Smooth muscle cell (in vitro differentiated cells): ENCODE data around the gene KAZN. TPM values are rescaled to one million over a fixed set of nuclear protein-coding genes. Genes with fewer than 3 reads are reported as not detected.
A peak's percentile ranks its signal among the peaks of the same experiment; 100 is the strongest.

Experiments
- DNase-seq: peaks from one replicate; lab custom pipeline; 2025; ENCODE audit not compliant: unreplicated experiment; lab: John Stamatoyannopoulos, UW
- H2AFZ ChIP-seq: fragments of 200-600 bp; sonication (generic); 2 replicates; pipeline ENCODE4 v1.6.0; 2016; ENCODE audit warnings: antibody characterized with exemption, low read depth, mild to moderate bottlenecking
- H3F3A ChIP-seq: fragments of 200-600 bp; sonication (generic); 2 replicates; pipeline ENCODE4 v1.6.0; 2017; ENCODE audit warnings: antibody characterized with exemption, low read depth
- H3K27ac ChIP-seq: fragments of 200-600 bp; sonication (generic); 2 replicates; pipeline ENCODE4 v1.5.1; 2016; ENCODE audit warnings: low read depth, mild to moderate bottlenecking
- H3K27me3 ChIP-seq: fragments of 200-600 bp; sonication (generic); 2 replicates; pipeline ENCODE4 v1.6.1; 2016; ENCODE audit warnings: low read depth, mild to moderate bottlenecking
- H3K36me3 ChIP-seq: fragments of 200-600 bp; sonication (generic); 2 replicates; pipeline ENCODE4 v1.5.1; 2016; ENCODE audit warnings: low read depth
- H3K4me1 ChIP-seq: fragments of 200-600 bp; sonication (generic); 2 replicates; pipeline ENCODE4 v1.5.1; 2016; ENCODE audit warnings: low read depth
- H3K4me2 ChIP-seq: fragments of 200-600 bp; sonication (generic); 2 replicates; pipeline ENCODE4 v1.6.0; 2016; ENCODE audit warnings: mild to moderate bottlenecking
- H3K4me3 ChIP-seq: fragments of 200-600 bp; sonication (generic); 2 replicates; pipeline ENCODE4 v1.5.1; 2016; ENCODE audit warnings: mild to moderate bottlenecking
- H3K79me2 ChIP-seq: fragments of 200-600 bp; sonication (generic); 2 replicates; pipeline ENCODE4 v1.6.0; 2016; ENCODE audit warnings: low read depth, mild to moderate bottlenecking
- H3K9ac ChIP-seq: fragments of 200-600 bp; sonication (generic); 2 replicates; pipeline ENCODE4 v1.6.0; 2016; ENCODE audit warnings: low read depth
- H3K9me3 ChIP-seq: fragments of 200-600 bp; sonication (generic); replicated peaks from 2 replicates; pipeline ENCODE4 v1.5.1; 2016; ENCODE audit warnings: low read depth
- H4K20me1 ChIP-seq: fragments of 200-600 bp; sonication (generic); 2 replicates; pipeline ENCODE4 v1.6.0; 2016; ENCODE audit warnings: low read depth
- CTCF ChIP-seq: fragments of 200-600 bp; sonication (generic); IDR thresholded peaks from 2 replicates; pipeline ENCODE4 v1.5.1; 2017; ENCODE audit warnings: borderline replicate concordance, mild to moderate bottlenecking, antibody characterized with exemption; ENCODE audit not compliant: insufficient read depth, poor library complexity, severe bottlenecking
- WGBS: methylation state at CpG from one replicate; pipeline ENCODE4 v1.1.7; 2016; ENCODE audit warnings: low lambda C conversion rate; 5-methylcytosine and 5-hydroxymethylcytosine counted together
- polyA plus RNA-seq: library from polyadenylated mRNA; unstranded; fragments of >200 nt; fragmentation: Nextera tagmentation; extraction: Ambion mirVana; gene quantifications from 2 replicates; pipeline ENCODE4 v1.2.1, GENCODE V29; 2016
- total RNA-seq: library from RNA; depleted of rRNA; stranded (reverse); fragments of >200 nt; gene quantifications from 2 replicates; pipeline ENCODE4 v1.2.3, GENCODE V29; 2014

Gene KAZN
- total and polyA plus RNA-seq, 2 experiments from 2014 or later = 6.3 to 8.2 TPM

DNA sequence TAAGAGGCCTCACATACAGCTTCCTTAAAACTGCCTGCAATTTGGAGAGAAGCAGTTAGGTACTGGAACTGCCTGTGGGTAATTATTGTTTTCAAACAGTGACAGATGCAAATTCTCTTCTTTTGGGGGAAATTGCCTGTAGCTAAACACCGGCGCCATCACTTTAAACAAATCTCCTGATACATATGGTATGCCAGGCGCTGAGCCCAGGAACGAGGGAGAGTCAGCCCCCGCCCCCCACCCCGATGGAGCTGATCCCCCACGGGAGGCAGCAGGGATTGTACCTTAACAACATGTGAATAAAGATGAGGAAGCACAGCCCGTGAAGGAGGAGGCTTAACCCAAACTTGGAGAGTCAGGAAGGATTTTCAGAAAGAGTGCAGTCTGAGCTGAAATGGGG lies 562.1 kb downstream of the KAZN start:
- Histone ChIP-seq H3K27me3 (no peaks in the 10 kb centered on the region), H2AFZ (no peak overlapping the region), H3K36me3 (no peaks in the 10 kb centered on the region), H3K9ac (no peak overlapping the region), H3K9me3 (no peaks in the 10 kb centered on the region), H3K4me2 (no peak overlapping the region), H3K27ac (no peak overlapping the region), H3F3A (peaks cover 6% of the 10 kb centered on the region), H3K4me3 (no peak overlapping the region), H3K4me1 (no peaks in the 10 kb centered on the region), H3K79me2 (peaks cover 36% of the 10 kb centered on the region), H4K20me1 (no peaks in the 10 kb centered on the region)
- TF ChIP-seq CTCF = no peak
- no peak for DNase-seq
- WGBS = 82% methylated on average over 8 of the region's 8 CpGs

GRCh38 chr1:15167386-15167785 lies 568.9 kb downstream of the KAZN start:
- Histone ChIP-seq H3K4me3 (no peak overlapping the region), H3K27ac (peak overlapping the region; percentile 93), H3K36me3 (no peaks in the 10 kb centered on the region), H2AFZ (no peak overlapping the region), H3K4me2 (no peak overlapping the region), H3K9ac (peak overlapping the region; percentile 62), H3K27me3 (no peaks in the 10 kb centered on the region), H3K9me3 (no peaks in the 10 kb centered on the region), H3F3A (peaks cover 5% of the 10 kb centered on the region), H3K79me2 (peaks cover 27% of the 10 kb centered on the region), H4K20me1 (no peaks in the 10 kb centered on the region), H3K4me1 (peaks cover 5% of the 10 kb centered on the region)
- no peak for TF ChIP-seq CTCF
- no peak for DNase-seq
- WGBS = 81% methylated on average over 3 of the region's 3 CpGs
